Measurements from ENCODE around the gene GABRG3.

GABRG3 gene

GRCh38 chr15:27341780-27342343, 370.9 kb downstream of the GABRG3 start:
- Histone ChIP-seq H2AFZ (ENCODE audit: low read depth, low read length, severe bottlenecking) (no peak overlapping the region), H3K9me3 (ENCODE audit: insufficient read depth, low read length) (no peaks in the 10 kb centered on the region), H3K4me3 (ENCODE audit: insufficient read depth, low read length, poor library complexity, severe bottlenecking) (no peak overlapping the region), H3K9me2 (replicated peaks; ENCODE audit: insufficient read depth, low read length) (no peaks in the 10 kb centered on the region), H3K4me2 (ENCODE audit: low read depth, low read length, poor library complexity, severe bottlenecking) (no peak overlapping the region), H3F3A (ENCODE audit: insufficient read depth) (no peaks in the 10 kb centered on the region), H3K36me3 (ENCODE audit: low read length) (no peaks in the 10 kb centered on the region), H3K27ac (ENCODE audit: low read depth, low read length) (no peak overlapping the region), H3K27me3 (ENCODE audit: low read length) (no peaks in the 10 kb centered on the region), H3K79me2 (ENCODE audit: insufficient read depth, low read length) (no peaks in the 10 kb centered on the region), H3K9ac (ENCODE audit: low read length) (no peak overlapping the region), H4K20me1 (ENCODE audit: low read depth, low read length) (no peaks in the 10 kb centered on the region)
- no peak for TF ChIP-seq CTCF (IDR thresholded peaks at IDR 0.05; ENCODE audit: insufficient read depth, low read length, poor library complexity, severe bottlenecking)
- no peak for TF ChIP-seq EZH2phosphoT487 (conservative IDR thresholded peaks at IDR 0.05; ENCODE audit: low read length)

GRCh38 chr15:27342991-27343390, 372.0 kb downstream of the GABRG3 start:
- TF ChIP-seq CTCF (IDR thresholded peaks at IDR 0.05; ENCODE audit: insufficient read depth, low read length, poor library complexity, severe bottlenecking) (no peak), EZH2phosphoT487 (conservative IDR thresholded peaks at IDR 0.05; ENCODE audit: low read length) (no peak)
- Histone ChIP-seq H3K9ac (ENCODE audit: low read length) (no peak overlapping the region), H3K4me2 (ENCODE audit: low read depth, low read length, poor library complexity, severe bottlenecking) (no peak overlapping the region), H4K20me1 (ENCODE audit: low read depth, low read length) (no peaks in the 10 kb centered on the region), H3K36me3 (ENCODE audit: low read length) (no peaks in the 10 kb centered on the region), H3K4me3 (ENCODE audit: insufficient read depth, low read length, poor library complexity, severe bottlenecking) (no peak overlapping the region), H3K27me3 (ENCODE audit: low read length) (no peaks in the 10 kb centered on the region), H3K27ac (ENCODE audit: low read depth, low read length) (no peak overlapping the region), H3K9me2 (replicated peaks; ENCODE audit: insufficient read depth, low read length) (no peaks in the 10 kb centered on the region), H3F3A (ENCODE audit: insufficient read depth) (no peaks in the 10 kb centered on the region), H3K9me3 (ENCODE audit: insufficient read depth, low read length) (no peaks in the 10 kb centered on the region), H2AFZ (ENCODE audit: low read depth, low read length, severe bottlenecking) (no peak overlapping the region), H3K79me2 (ENCODE audit: insufficient read depth, low read length) (no peaks in the 10 kb centered on the region)

- no peaks in the 10 kb centered on the region for H3K36me3 ChIP-seq (ENCODE audit: low read length)
- no peaks in the 10 kb centered on the region for H3K79me2 ChIP-seq (ENCODE audit: insufficient read depth, low read length)
- no peaks in the 10 kb centered on the region for H3K27me3 ChIP-seq (ENCODE audit: low read length)
- no peaks in the 10 kb centered on the region for H3K9me2 ChIP-seq (replicated peaks; ENCODE audit: insufficient read depth, low read length)
- no peak overlapping the region for H2AFZ ChIP-seq (ENCODE audit: low read depth, low read length, severe bottlenecking)
- no peaks in the 10 kb centered on the region for H3F3A ChIP-seq (ENCODE audit: insufficient read depth)
- no peak overlapping the region for H3K4me2 ChIP-seq (ENCODE audit: low read depth, low read length, poor library complexity, severe bottlenecking)
- no peak for TF ChIP-seq EZH2phosphoT487 (conservative IDR thresholded peaks at IDR 0.05; ENCODE audit: low read length)
- no peak for TF ChIP-seq CTCF (IDR thresholded peaks at IDR 0.05; ENCODE audit: insufficient read depth, low read length, poor library complexity, severe bottlenecking)
- H3K4me3 ChIP-seq (ENCODE audit: insufficient read depth, low read length, poor library complexity, severe bottlenecking) = no peak overlapping the region
- peaks cover 8% of the 10 kb centered on the region; the same call in 1 of the 2 replicates for H3K9me3 ChIP-seq (ENCODE audit: insufficient read depth, low read length)
- no peak overlapping the region for H3K27ac ChIP-seq (ENCODE audit: low read depth, low read length)
- H3K9ac ChIP-seq (ENCODE audit: low read length) = no peak overlapping the region
- H4K20me1 ChIP-seq (ENCODE audit: low read depth, low read length) = no peaks in the 10 kb centered on the region
These were observed 381.2 kb downstream of the GABRG3 start for GRCh38 chr15:27352136-27352535.
